ENCODE data around the gene PRPSAP2.

GRCh38 chr17:18860161-18860972 lies 2.4 kb downstream of the PRPSAP2 start:
- TF ChIP-seq CTCF (optimal IDR thresholded peaks at IDR 0.05 in 1 of 3, IDR thresholded peaks at IDR 0.05 in 1 of 3, conservative IDR thresholded peaks at IDR 0.05 in 1 of 3; ENCODE audit: extremely low read depth in 1 of 3, insufficient read depth in 2 of 3, low read length in 3 of 3) (no peak), EZH2 (IDR thresholded peaks at IDR 0.05; ENCODE audit: low read length) (no peak)
